ENCODE data around the gene DCHS1. TPM values are rescaled to one million over a fixed set of nuclear protein-coding genes. Genes with fewer than 3 reads are reported as not detected.
A peak's percentile ranks its signal among the peaks of the same experiment; 100 is the strongest.

The DCHS1 gene
- total and polyA plus RNA-seq, 2 of the 13 experiments (the other 11 are each of a cell fraction or from before 2014, with no cell fraction given) = under 0.01 to 0.03 TPM

DNA sequence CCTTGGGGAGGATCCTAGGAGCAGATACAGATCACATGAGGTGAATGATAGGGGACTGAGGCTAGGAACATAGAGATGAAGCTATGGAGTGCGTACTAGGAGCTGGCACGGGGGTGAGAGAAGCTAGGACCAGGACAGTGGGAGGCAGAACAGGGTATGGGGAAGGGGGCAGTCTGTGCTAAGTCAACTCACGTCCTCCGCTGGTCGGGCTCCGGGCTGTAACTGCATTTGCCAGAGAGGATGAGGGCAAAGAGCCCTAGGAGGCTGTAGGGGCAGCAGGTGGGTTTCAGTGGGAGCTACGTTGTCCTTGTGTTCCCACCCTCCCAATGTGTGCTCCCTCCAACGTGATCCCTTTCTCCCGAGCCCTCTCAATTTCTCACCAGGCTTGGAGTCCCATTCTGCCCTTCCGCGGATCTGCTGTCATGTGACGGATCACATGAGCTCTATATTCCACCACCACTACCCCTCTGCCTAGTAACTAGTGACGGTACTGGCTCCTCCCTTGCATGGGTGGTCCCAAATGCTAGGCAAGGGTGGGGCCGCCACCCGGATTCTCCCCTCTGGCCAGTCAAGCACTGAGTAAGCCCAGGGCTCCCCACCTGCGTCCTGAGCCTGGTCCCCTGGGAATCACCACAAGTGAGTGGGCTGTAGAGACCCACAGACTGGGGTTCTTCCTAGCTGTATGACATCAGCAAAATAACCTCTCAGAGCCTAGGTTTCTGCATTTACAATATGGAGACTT is 36.4 kb downstream of the DCHS1 start, which contains the start of gene TPP1 (continued):
- TF ChIP-seq, protein P1, sequence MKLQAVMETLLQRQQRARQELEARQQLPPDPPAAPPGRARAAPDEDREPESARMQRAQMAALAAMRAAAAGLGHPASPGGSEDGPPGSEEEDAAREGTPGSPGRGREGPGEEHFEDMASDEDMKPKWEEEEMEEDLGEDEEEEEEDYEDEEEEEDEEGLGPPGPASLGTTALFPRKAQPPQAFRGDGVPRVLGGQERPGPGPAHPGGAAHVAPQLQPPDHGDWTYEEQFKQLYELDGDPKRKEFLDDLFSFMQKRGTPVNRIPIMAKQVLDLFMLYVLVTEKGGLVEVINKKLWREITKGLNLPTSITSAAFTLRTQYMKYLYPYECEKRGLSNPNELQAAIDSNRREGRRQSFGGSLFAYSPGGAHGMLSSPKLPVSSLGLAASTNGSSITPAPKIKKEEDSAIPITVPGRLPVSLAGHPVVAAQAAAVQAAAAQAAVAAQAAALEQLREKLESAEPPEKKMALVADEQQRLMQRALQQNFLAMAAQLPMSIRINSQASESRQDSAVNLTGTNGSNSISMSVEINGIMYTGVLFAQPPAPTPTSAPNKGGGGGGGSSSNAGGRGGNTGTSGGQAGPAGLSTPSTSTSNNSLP (IDR thresholded peaks at IDR 0.05; ENCODE audit: low read depth, low read length) = no peak
- TF ChIP-seq MXI1 (IDR thresholded peaks at IDR 0.05; ENCODE audit: borderline replicate concordance, low read depth, low read length) = no peak
- TF ChIP-seq YEATS2 (CRISPR knock-in tag; IDR thresholded peaks at IDR 0.05; ENCODE audit: borderline replicate concordance) = peak; percentile 78; the same call in 1 of the 2 replicates
- no peak for TF ChIP-seq ZNF326 (CRISPR knock-in tag; IDR thresholded peaks at IDR 0.05; ENCODE audit: borderline replicate concordance)
- TF ChIP-seq SP140L (CRISPR knock-in tag; IDR thresholded peaks at IDR 0.05; ENCODE audit: borderline replicate concordance) = no peak
- no peak for TF ChIP-seq ZC3H4 (CRISPR knock-in tag; IDR thresholded peaks at IDR 0.05; ENCODE audit: borderline replicate concordance)
- TF ChIP-seq ZFP37 (CRISPR knock-in tag; IDR thresholded peaks at IDR 0.05; ENCODE audit: borderline replicate concordance) = no peak
- TF ChIP-seq ZNF160 (CRISPR knock-in tag; IDR thresholded peaks at IDR 0.05) = no peak
- TF ChIP-seq PRPF4 (IDR thresholded peaks at IDR 0.05; ENCODE audit: low read depth, low read length, poor library complexity, severe bottlenecking) = no peak
- TF ChIP-seq ZNF383 (CRISPR knock-in tag; IDR thresholded peaks at IDR 0.05; ENCODE audit: borderline replicate concordance) = no peak
- TF ChIP-seq ZZZ3 (CRISPR knock-in tag; IDR thresholded peaks at IDR 0.05; ENCODE audit: borderline replicate concordance) = no peak; the same call in 1 of the 2 replicates
- TF ChIP-seq MTF1 (CRISPR knock-in tag; IDR thresholded peaks at IDR 0.05) = no peak
- no peak for TF ChIP-seq TOPORS (CRISPR knock-in tag; IDR thresholded peaks at IDR 0.05)
- peak; percentile 63; the same call in 1 of the 2 replicates for TF ChIP-seq NFKB2 (CRISPR knock-in tag; IDR thresholded peaks at IDR 0.05; ENCODE audit: borderline replicate concordance)
- TF ChIP-seq, protein P2, sequence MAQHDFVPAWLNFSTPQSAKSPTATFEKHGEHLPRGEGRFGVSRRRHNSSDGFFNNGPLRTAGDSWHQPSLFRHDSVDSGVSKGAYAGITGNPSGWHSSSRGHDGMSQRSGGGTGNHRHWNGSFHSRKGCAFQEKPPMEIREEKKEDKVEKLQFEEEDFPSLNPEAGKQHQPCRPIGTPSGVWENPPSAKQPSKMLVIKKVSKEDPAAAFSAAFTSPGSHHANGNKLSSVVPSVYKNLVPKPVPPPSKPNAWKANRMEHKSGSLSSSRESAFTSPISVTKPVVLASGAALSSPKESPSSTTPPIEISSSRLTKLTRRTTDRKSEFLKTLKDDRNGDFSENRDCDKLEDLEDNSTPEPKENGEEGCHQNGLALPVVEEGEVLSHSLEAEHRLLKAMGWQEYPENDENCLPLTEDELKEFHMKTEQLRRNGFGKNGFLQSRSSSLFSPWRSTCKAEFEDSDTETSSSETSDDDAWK (CRISPR knock-in tag; IDR thresholded peaks at IDR 0.05) = no peak
- TF ChIP-seq ZNF816 (CRISPR knock-in tag; IDR thresholded peaks at IDR 0.05; ENCODE audit: borderline replicate concordance) = no peak
- peak; percentile 45; the same call in 1 of the 2 replicates for TF ChIP-seq ZFY (CRISPR knock-in tag; IDR thresholded peaks at IDR 0.05)
- TF ChIP-seq SMARCC2 (IDR thresholded peaks at IDR 0.05) = no peak
- TF ChIP-seq, protein P3, sequence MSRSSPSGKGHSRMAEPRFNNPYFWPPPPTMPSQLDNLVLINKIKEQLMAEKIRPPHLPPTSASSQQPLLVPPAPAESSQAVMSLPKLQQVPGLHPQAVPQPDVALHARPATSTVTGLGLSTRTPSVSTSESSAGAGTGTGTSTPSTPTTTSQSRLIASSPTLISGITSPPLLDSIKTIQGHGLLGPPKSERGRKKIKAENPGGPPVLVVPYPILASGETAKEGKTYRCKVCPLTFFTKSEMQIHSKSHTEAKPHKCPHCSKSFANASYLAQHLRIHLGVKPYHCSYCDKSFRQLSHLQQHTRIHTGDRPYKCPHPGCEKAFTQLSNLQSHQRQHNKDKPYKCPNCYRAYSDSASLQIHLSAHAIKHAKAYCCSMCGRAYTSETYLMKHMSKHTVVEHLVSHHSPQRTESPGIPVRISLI (CRISPR knock-in tag; IDR thresholded peaks at IDR 0.05; ENCODE audit: borderline replicate concordance) = no peak
- TF ChIP-seq MXD4 (CRISPR knock-in tag; IDR thresholded peaks at IDR 0.05) = no peak
- TF ChIP-seq, protein P4, sequence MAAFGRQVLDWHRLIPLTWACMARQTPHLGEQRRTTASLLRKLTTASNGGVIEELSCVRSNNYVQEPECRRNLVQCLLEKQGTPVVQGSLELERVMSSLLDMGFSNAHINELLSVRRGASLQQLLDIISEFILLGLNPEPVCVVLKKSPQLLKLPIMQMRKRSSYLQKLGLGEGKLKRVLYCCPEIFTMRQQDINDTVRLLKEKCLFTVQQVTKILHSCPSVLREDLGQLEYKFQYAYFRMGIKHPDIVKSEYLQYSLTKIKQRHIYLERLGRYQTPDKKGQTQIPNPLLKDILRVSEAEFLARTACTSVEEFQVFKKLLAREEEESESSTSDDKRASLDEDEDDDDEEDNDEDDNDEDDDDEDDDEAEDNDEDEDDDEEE (CRISPR knock-in tag; IDR thresholded peaks at IDR 0.05) = no peak
- TF ChIP-seq NFE2 (CRISPR knock-in tag; IDR thresholded peaks at IDR 0.05) = no peak
- peak; percentile 88 for TF ChIP-seq ZNF263 (CRISPR knock-in tag; IDR thresholded peaks at IDR 0.05)
- TF ChIP-seq, protein P5, sequence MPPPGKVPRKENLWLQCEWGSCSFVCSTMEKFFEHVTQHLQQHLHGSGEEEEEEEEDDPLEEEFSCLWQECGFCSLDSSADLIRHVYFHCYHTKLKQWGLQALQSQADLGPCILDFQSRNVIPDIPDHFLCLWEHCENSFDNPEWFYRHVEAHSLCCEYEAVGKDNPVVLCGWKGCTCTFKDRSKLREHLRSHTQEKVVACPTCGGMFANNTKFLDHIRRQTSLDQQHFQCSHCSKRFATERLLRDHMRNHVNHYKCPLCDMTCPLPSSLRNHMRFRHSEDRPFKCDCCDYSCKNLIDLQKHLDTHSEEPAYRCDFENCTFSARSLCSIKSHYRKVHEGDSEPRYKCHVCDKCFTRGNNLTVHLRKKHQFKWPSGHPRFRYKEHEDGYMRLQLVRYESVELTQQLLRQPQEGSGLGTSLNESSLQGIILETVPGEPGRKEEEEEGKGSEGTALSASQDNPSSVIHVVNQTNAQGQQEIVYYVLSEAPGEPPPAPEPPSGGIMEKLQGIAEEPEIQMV (CRISPR knock-in tag; IDR thresholded peaks at IDR 0.05; ENCODE audit: low read depth) = no peak
